ENCODE measurements around the gene PCDH1.

Gene PCDH1

GRCh38 chr5:141866096-141866495 is 12.1 kb downstream of the PCDH1 start:
- Histone ChIP-seq H3K4me1 (ENCODE audit: control insufficient read depth, insufficient read depth, low read length) (peaks cover 8% of the 10 kb centered on the region), H3K27ac (ENCODE audit: low read length) (no peak overlapping the region), H3K9me3 (ENCODE audit: control insufficient read depth, insufficient read depth, low read length) (no peaks in the 10 kb centered on the region), H3K4me3 (ENCODE audit: low read length) (no peak overlapping the region), H3K36me3 (ENCODE audit: control insufficient read depth, insufficient read depth, low read length) (peaks cover 55% of the 10 kb centered on the region), H3K27me3 (ENCODE audit: control insufficient read depth, insufficient read depth, low read length) (no peaks in the 10 kb centered on the region)
- no peak for DNase-seq (ENCODE audit: low read depth, low spot score)
- no CpG with 5 or more reads among the region's 13 CpGs for WGBS (ENCODE audit: insufficient coverage, insufficient read length)

GRCh38 chr5:141865406-141865805 is 12.8 kb downstream of the PCDH1 start:
- WGBS (ENCODE audit: insufficient coverage, insufficient read length): no CpG with 5 or more reads among the region's 2 CpGs
- Histone ChIP-seq H3K27ac (ENCODE audit: low read length) (no peak overlapping the region), H3K4me1 (ENCODE audit: control insufficient read depth, insufficient read depth, low read length) (peaks cover 5% of the 10 kb centered on the region), H3K9me3 (ENCODE audit: control insufficient read depth, insufficient read depth, low read length) (no peaks in the 10 kb centered on the region), H3K36me3 (ENCODE audit: control insufficient read depth, insufficient read depth, low read length) (peaks cover 55% of the 10 kb centered on the region), H3K27me3 (ENCODE audit: control insufficient read depth, insufficient read depth, low read length) (no peaks in the 10 kb centered on the region), H3K4me3 (ENCODE audit: low read length) (no peak overlapping the region)
- no peak for DNase-seq (ENCODE audit: low read depth, low spot score)

DNA sequence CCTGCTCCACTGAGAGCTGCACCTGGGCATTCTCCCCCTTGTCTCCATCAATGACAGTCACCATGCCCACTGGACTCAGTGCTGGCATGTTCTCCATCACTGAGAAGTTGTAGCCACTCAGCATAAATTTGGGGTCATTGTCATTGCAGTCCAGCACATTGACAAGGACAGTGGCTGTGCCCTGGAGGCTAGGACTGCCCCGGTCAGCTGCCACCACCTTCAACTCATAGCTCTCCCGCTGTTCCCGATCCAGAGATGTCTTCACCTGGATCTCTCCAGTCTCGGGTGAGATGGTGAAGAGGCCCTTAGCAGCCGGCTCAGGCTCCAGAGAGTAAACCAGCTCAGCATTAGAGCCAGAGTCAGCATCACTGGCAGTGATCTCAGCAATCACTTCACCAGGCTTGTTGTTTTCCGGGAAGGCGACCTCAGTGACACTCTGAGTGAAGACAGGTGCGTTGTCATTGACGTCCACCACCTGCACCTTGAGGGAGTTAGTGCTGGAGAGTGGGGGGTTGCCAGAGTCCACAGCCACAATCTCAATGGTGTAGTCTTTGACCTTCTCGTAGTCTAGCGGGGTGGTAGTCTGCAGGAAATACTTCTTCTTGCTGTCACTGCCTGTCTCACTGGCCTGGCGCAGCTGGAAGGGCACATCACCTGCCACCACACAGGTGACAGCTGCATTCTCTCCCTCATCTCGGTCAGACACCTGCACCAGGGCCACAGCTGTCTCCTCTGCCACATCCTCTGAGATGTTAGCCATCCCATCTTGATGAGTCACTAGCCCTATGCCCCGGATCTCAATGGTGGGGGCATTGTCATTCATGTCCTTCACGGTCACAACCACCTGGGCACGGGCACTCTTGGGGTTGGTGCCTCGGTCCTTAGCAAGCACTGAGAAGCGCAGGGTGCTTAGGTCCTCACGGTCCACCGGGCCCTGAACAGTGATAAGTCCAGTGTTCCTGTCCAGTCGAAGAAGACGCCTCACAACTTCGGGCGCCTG is 13.5 kb downstream of the PCDH1 start:
- H3K27me3 ChIP-seq (ENCODE audit: control insufficient read depth, insufficient read depth, low read length): no peaks in the 10 kb centered on the region
- H3K9me3 ChIP-seq (ENCODE audit: control insufficient read depth, insufficient read depth, low read length): no peaks in the 10 kb centered on the region
- H3K36me3 ChIP-seq (ENCODE audit: control insufficient read depth, insufficient read depth, low read length): peaks cover 55% of the 10 kb centered on the region
- no peak for DNase-seq (ENCODE audit: low read depth, low spot score)
- no peak overlapping the region for H3K4me3 ChIP-seq (ENCODE audit: low read length)
- H3K27ac ChIP-seq (ENCODE audit: low read length): no peak overlapping the region
- no CpG with 5 or more reads among the region's 24 CpGs for WGBS (ENCODE audit: insufficient coverage, insufficient read length)
- H3K4me1 ChIP-seq (ENCODE audit: control insufficient read depth, insufficient read depth, low read length): peaks cover 2% of the 10 kb centered on the region; the same call in 1 of the 2 replicates

DNA sequence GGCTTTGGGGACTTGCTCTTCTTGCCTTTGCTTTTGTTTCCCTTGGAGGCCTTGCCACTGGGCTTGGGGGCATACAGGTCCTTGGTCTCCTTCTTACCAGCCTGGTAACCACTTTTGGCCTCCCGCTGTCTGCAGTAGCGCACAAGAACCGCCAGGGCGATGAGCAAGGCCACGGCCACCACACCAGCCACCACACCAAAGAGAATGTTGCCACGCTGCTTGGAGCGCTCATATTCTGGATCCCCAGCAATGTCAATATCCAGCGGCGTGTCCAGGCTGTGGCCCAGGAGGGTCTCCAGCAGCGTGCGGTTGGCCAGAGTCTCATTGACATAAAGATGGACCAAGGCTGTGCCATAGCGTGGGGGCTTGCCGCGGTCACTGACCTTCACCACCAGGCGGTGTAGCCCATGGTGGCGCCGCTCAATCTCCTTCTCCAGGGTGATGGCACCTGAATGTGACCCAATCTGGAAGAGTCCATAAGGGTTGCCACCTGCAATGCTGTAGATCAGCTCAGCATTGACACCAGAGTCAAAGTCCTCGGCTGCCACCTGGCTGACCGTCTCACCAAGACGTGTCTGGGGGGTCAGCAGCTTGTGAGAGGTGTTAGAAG is 14.5 kb downstream of the PCDH1 start:
- Histone ChIP-seq H3K4me1 (ENCODE audit: control insufficient read depth, insufficient read depth, low read length) (peaks cover 3% of the 10 kb centered on the region), H3K9me3 (ENCODE audit: control insufficient read depth, insufficient read depth, low read length) (no peaks in the 10 kb centered on the region), H3K4me3 (ENCODE audit: low read length) (no peak overlapping the region), H3K36me3 (ENCODE audit: control insufficient read depth, insufficient read depth, low read length) (peaks cover 49% of the 10 kb centered on the region), H3K27me3 (ENCODE audit: control insufficient read depth, insufficient read depth, low read length) (no peaks in the 10 kb centered on the region), H3K27ac (ENCODE audit: low read length) (no peak overlapping the region)
- no CpG with 5 or more reads among the region's 20 CpGs for WGBS (ENCODE audit: insufficient coverage, insufficient read length)
- no peak for DNase-seq (ENCODE audit: low read depth, low spot score)

- no peak overlapping the region for H3K4me3 ChIP-seq (ENCODE audit: low read length)
- no CpG with 5 or more reads among the region's 16 CpGs for whole genome bisulfite sequencing (ENCODE audit: insufficient coverage, insufficient read length)
- H3K36me3 ChIP-seq (ENCODE audit: control insufficient read depth, insufficient read depth, low read length): peaks cover 45% of the 10 kb centered on the region
- H3K27me3 ChIP-seq (ENCODE audit: control insufficient read depth, insufficient read depth, low read length): no peaks in the 10 kb centered on the region
- H3K27ac ChIP-seq (ENCODE audit: low read length): no peak overlapping the region
- peaks cover 2% of the 10 kb centered on the region; the same call in 1 of the 2 replicates for H3K4me1 ChIP-seq (ENCODE audit: control insufficient read depth, insufficient read depth, low read length)
- no peak for DNase-seq (ENCODE audit: low read depth, low spot score)
- H3K9me3 ChIP-seq (ENCODE audit: control insufficient read depth, insufficient read depth, low read length): no peaks in the 10 kb centered on the region
Observed at GRCh38 chr5:141862936-141863543, 15.2 kb downstream of the PCDH1 start.

GRCh38 chr5:141861194-141861593 is 17.0 kb downstream of the PCDH1 start:
- Histone ChIP-seq H3K27me3 (ENCODE audit: control insufficient read depth, insufficient read depth, low read length) (no peaks in the 10 kb centered on the region), H3K4me1 (ENCODE audit: control insufficient read depth, insufficient read depth, low read length) (peaks cover 5% of the 10 kb centered on the region; the same call in 1 of the 2 replicates), H3K9me3 (ENCODE audit: control insufficient read depth, insufficient read depth, low read length) (no peaks in the 10 kb centered on the region), H3K27ac (ENCODE audit: low read length) (no peak overlapping the region), H3K36me3 (ENCODE audit: control insufficient read depth, insufficient read depth, low read length) (peaks cover 39% of the 10 kb centered on the region), H3K4me3 (ENCODE audit: low read length) (no peak overlapping the region)
- DNase-seq (ENCODE audit: low read depth, low spot score): no peak
- no CpG with 5 or more reads among the region's 5 CpGs for WGBS (ENCODE audit: insufficient coverage, insufficient read length)

- no peak for DNase-seq (ENCODE audit: low read depth, low spot score)
- H3K4me1 ChIP-seq (ENCODE audit: control insufficient read depth, insufficient read depth, low read length): peaks cover 17% of the 10 kb centered on the region; the same call in 1 of the 2 replicates
- no peak overlapping the region for H3K4me3 ChIP-seq (ENCODE audit: low read length)
- WGBS (ENCODE audit: insufficient coverage, insufficient read length): no CpG with 5 or more reads among the region's 5 CpGs
- no peak overlapping the region for H3K27ac ChIP-seq (ENCODE audit: low read length)
- no peaks in the 10 kb centered on the region for H3K9me3 ChIP-seq (ENCODE audit: control insufficient read depth, insufficient read depth, low read length)
- H3K27me3 ChIP-seq (ENCODE audit: control insufficient read depth, insufficient read depth, low read length): no peaks in the 10 kb centered on the region
- H3K36me3 ChIP-seq (ENCODE audit: control insufficient read depth, insufficient read depth, low read length): peaks cover 23% of the 10 kb centered on the region
Observed at GRCh38 chr5:141858079-141858765, 20.0 kb downstream of the PCDH1 start.

GRCh38 chr5:141857226-141857625 is 21.0 kb downstream of the PCDH1 start:
- Histone ChIP-seq H3K4me3 (ENCODE audit: low read length) (no peak overlapping the region), H3K9me3 (ENCODE audit: control insufficient read depth, insufficient read depth, low read length) (no peaks in the 10 kb centered on the region), H3K4me1 (ENCODE audit: control insufficient read depth, insufficient read depth, low read length) (peaks cover 17% of the 10 kb centered on the region; the same call in 1 of the 2 replicates), H3K27ac (ENCODE audit: low read length) (no peak overlapping the region), H3K36me3 (ENCODE audit: control insufficient read depth, insufficient read depth, low read length) (peaks cover 16% of the 10 kb centered on the region), H3K27me3 (ENCODE audit: control insufficient read depth, insufficient read depth, low read length) (no peaks in the 10 kb centered on the region)
- DNase-seq (ENCODE audit: low read depth, low spot score): no peak
- no CpG with 5 or more reads among the region's 12 CpGs for WGBS (ENCODE audit: insufficient coverage, insufficient read length)

GRCh38 chr5:141856037-141856790 is 22.0 kb downstream of the PCDH1 start:
- no peak for DNase-seq (ENCODE audit: low read depth, low spot score)
- WGBS (ENCODE audit: insufficient coverage, insufficient read length): no CpG with 5 or more reads among the region's 21 CpGs
- H3K27ac ChIP-seq (ENCODE audit: low read length): no peak overlapping the region
- no peaks in the 10 kb centered on the region for H3K27me3 ChIP-seq (ENCODE audit: control insufficient read depth, insufficient read depth, low read length)
- H3K4me1 ChIP-seq (ENCODE audit: control insufficient read depth, insufficient read depth, low read length): peaks cover 22% of the 10 kb centered on the region
- H3K36me3 ChIP-seq (ENCODE audit: control insufficient read depth, insufficient read depth, low read length): peaks cover 18% of the 10 kb centered on the region
- no peak overlapping the region for H3K4me3 ChIP-seq (ENCODE audit: low read length)
- no peaks in the 10 kb centered on the region for H3K9me3 ChIP-seq (ENCODE audit: control insufficient read depth, insufficient read depth, low read length)
